ENCODE results near the gene RPS6KA2.
A peak's percentile ranks its signal among the peaks of the same experiment; 100 is the strongest.
"Not testable (repeated sequence)": the region's sequence is repeated elsewhere in the genome, so short reads cannot be mapped to it uniquely, and the experiment has no call there.

The RPS6KA2 gene

GRCh38 chr6:166638573-166638964 lies 11.5 kb upstream of the RPS6KA2 start:
- DNase-seq: no peak
- in situ Hi-C loops (cut with HindIII; ENCODE audit: low pct_ligation_motif_present, low pct_unique_long_range_greater_than_20kb, low sequenced_read_pairs): no loop called here

DNA sequence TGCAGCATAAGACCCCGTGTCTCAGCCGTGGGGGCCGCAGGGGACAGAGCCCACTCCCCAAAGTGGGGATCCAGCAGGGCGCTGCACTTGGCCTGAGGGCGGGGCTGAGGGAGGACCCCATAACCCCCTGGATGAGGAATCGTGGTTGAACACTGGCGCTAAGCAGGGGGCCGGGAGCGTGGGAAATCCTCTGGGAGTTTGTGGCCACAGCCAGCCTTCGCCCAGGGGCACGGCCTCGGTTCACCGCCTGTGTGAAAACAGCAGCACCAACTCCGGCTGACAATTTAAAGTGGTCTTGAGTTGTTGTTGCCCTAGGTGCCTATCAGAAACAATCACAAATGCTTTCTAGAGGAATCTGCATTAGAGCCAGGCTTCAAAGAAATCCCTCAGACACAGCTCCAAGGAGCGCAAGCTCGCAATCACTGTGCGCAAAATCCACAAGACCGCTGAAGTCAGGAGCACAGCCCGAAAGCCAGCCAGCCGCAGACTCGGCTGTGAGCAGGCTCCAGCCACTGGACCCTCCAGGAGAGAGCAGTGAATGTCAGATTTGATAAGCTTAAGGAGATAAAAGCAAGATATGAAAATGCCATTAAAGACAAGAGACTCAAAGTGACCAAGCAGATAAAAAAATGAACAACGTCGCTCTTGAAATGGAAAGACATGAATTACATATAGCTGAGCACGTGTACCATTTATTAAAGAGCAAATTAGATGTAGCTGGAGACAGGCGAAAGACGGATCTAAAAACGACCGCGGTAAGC lies 10.9 kb upstream of the RPS6KA2 start:
- in situ Hi-C loops (cut with HindIII; ENCODE audit: low pct_ligation_motif_present, low pct_unique_long_range_greater_than_20kb, low sequenced_read_pairs): no loop called here
- DNase-seq: no peak

DNA sequence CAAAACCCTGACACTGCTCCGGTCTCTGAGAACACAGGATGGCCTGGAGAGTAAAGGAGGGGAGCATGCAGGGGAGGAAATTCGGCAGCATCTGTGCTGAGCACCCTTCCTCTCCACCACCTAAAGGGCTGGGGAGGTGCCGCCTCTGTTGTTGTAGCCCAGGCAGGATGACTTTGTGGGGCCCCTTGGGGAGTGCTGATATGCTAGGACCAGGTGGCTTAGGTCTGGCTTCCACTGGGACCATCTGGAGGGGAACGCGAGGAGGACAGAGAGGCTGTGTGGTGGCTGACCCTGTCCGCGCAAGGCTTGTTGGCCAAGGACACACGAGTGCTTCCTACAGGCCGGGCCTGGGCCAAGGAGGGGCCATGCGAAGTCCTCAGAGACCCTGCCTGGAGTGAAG lies 9.9 kb upstream of the RPS6KA2 start:
- in situ Hi-C loops (cut with HindIII; ENCODE audit: low pct_ligation_motif_present, low pct_unique_long_range_greater_than_20kb, low sequenced_read_pairs): no loop called here

DNA sequence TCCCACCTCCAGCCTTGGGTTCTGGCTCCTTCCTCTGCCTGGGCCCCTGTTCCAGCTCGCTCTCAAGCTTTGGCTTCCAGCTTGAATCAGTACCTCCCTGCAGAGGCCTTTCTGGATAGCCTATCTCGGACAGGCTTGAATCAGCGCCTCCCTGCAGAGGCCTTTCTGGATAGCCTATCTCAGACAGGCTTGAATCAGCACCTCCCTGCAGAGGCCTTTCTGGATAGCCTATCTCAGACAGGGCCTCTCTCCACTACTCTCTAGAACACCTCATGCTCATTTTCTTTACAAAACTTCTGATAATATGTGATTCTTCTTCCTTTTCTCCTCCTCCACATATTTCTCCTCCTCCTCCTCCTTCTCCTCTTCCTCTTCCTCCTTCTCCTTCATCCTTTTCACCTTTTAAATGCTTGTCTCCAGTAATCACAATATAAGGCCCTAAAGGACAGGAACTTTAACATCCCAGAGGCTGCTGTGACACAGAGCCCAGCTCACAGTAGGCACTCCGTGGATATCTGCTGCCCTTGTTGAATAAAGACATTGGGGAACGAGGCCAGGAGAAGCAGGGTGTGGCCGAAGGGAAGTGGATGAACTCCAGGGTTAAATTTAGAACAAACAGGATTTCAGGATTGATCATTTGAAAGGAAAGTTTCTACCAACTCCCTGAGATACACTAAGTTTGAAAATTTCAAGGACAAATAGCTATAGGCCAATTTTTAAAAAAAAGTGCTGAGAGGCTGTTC lies 9.3 kb upstream of the RPS6KA2 start:
- DNase-seq: no peak
- in situ Hi-C loops (cut with HindIII; ENCODE audit: low pct_ligation_motif_present, low pct_unique_long_range_greater_than_20kb, low sequenced_read_pairs): no loop called here

More for the DNA sequence above, 9.9 kb upstream of the RPS6KA2 start:
- no peak for DNase-seq

DNA sequence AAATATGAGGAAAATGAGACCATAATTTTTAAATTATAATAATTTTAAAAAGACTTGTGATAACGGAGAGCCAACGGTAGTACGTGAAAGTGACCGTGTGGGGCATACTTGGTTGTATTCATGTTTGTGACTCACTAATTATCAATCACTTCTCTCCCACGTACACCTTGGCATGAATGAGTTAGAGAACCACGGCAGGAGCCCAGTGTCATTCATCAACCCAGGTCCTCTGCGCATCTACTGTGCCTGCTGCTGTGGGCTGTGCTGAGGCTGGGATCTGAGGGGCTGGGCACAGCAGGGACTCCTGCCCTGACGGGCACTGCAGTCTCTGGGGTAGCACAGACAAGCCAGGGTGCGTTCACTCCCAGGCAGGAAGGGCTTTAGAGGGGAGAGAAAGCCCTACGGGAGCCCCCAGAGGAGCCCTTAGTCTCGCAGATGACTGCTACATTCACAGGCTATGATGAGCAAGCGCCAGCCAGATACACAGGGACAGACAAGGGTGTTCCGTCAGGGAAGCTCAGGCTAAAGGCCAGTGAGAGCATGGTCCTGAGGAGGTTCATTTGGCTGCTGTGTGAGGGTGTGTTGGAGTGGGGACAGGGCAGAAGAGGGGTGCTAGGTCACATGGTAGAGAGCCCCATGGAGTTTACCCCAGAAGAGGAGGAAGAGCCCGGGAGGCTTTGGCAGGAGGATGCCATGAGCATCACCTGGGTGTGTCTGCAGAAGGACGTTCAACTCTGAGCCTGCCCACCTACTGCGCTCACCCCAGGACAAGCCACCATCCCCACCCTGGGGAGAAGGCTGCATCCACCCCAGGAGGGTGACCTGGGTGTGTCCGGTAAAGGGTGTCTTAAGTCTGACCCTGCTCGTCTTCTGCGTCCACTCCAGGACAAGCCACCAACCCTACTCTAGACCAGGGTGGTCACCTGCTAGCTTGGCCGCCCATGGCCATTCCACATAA lies 8.2 kb upstream of the RPS6KA2 start:
- in situ Hi-C loops (cut with HindIII; ENCODE audit: low pct_ligation_motif_present, low pct_unique_long_range_greater_than_20kb, low sequenced_read_pairs): no loop called here
- DNase-seq: no peak

- in situ Hi-C loops (cut with HindIII; ENCODE audit: low pct_ligation_motif_present, low pct_unique_long_range_greater_than_20kb, low sequenced_read_pairs); DNase-seq: not testable (repeated sequence)
These were observed 7.5 kb upstream of the RPS6KA2 start for GRCh38 chr6:166634581-166634980.

- no peak for DNase-seq
These were observed 6.9 kb upstream of the RPS6KA2 start for GRCh38 chr6:166633732-166634535.

GRCh38 chr6:166632731-166633130 lies 5.7 kb upstream of the RPS6KA2 start:
- in situ Hi-C loops (cut with HindIII; ENCODE audit: low pct_ligation_motif_present, low pct_unique_long_range_greater_than_20kb, low sequenced_read_pairs): no loop called here
- no peak for DNase-seq

More at GRCh38 chr6:166633732-166634535, 6.9 kb upstream of the RPS6KA2 start:
- in situ Hi-C loops (cut with HindIII; ENCODE audit: low pct_ligation_motif_present, low pct_unique_long_range_greater_than_20kb, low sequenced_read_pairs): no loop called here

- no peak for DNase-seq
These were observed 3.4 kb upstream of the RPS6KA2 start for GRCh38 chr6:166630462-166630861.

GRCh38 chr6:166629628-166630027 lies 2.6 kb upstream of the RPS6KA2 start:
- in situ Hi-C loops (cut with HindIII; ENCODE audit: low pct_ligation_motif_present, low pct_unique_long_range_greater_than_20kb, low sequenced_read_pairs): no loop called here
- DNase-seq: no peak

More at GRCh38 chr6:166630462-166630861, 3.4 kb upstream of the RPS6KA2 start:
- in situ Hi-C loops (cut with HindIII; ENCODE audit: low pct_ligation_motif_present, low pct_unique_long_range_greater_than_20kb, low sequenced_read_pairs): no loop called here

GRCh38 chr6:166627875-166628801 lies 1.1 kb upstream of the RPS6KA2 start:
- DNase-seq: peak; percentile 18
- in situ Hi-C loops (cut with HindIII; ENCODE audit: low pct_ligation_motif_present, low pct_unique_long_range_greater_than_20kb, low sequenced_read_pairs): no loop called here

DNA sequence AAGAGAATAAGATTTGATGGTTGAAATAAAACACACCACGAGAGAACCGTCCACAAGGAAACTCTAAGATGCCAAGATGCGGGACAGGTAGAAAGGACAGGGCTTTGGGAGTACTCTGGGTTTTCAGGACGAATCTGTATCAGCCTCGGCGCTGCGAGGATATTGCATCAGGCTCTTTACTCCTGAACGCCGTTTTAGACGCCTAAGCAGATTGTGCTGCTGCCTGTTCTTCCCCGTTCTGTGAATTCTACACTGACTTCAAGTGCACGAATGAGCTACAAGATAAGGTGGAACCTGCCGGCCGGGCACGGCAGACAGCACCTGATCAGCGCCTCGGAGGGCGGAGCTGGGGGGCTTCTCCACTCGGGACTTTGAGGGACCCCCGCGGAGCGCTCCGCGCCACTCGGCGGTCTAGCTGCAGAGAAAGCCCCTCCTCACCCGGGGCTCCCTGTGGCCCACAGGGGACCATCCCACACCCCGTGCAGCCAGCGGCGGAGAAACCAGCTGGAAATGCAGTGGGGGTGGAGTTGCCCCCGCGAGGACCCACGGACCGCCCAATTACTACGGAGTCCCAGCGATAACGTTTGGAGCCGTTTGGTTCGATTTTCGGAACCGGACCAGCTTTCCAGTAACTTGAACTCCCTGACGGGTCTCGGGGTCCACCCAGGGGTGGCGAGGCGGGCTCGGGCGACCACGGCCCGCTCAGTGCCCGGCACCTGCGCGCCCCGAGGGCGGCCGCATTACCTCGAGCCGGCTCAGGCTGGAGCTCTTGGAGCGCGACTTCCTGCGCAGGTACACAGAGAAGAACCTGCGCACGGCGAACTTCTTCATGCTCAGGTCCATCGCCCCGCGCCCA lies 646 bp downstream of the RPS6KA2 start:
- in situ Hi-C loops (cut with HindIII; ENCODE audit: low pct_ligation_motif_present, low pct_unique_long_range_greater_than_20kb, low sequenced_read_pairs): no loop called here
- no peak for DNase-seq

GRCh38 chr6:166625356-166625755 lies 1.7 kb downstream of the RPS6KA2 start:
- in situ Hi-C loops (cut with HindIII; ENCODE audit: low pct_ligation_motif_present, low pct_unique_long_range_greater_than_20kb, low sequenced_read_pairs): no loop called here
- no peak for DNase-seq

GRCh38 chr6:166624275-166624674 lies 2.8 kb downstream of the RPS6KA2 start:
- no peak for DNase-seq
- in situ Hi-C loops (cut with HindIII; ENCODE audit: low pct_ligation_motif_present, low pct_unique_long_range_greater_than_20kb, low sequenced_read_pairs): no loop called here

DNA sequence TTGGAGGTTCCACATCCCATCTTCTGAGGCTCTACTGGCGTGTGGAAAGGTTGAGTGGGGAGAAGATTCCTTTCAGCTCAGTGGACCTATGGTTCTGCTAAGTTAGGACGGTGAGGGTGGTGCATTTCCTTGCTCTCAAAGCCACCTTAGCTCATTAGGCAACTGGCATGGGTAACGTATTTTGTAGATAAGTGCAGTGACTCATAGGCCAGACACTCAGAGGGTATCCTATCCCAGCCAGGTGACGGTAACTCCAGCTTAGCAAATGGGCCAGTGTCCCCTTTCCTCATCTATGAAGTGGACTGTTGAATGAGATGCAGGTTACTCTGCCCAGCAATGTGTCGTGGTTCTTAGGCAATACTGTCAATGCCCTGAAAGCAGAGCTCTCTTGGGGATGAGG lies 3.7 kb downstream of the RPS6KA2 start:
- DNase-seq: no peak
- in situ Hi-C loops (cut with HindIII; ENCODE audit: low pct_ligation_motif_present, low pct_unique_long_range_greater_than_20kb, low sequenced_read_pairs): no loop called here

DNA sequence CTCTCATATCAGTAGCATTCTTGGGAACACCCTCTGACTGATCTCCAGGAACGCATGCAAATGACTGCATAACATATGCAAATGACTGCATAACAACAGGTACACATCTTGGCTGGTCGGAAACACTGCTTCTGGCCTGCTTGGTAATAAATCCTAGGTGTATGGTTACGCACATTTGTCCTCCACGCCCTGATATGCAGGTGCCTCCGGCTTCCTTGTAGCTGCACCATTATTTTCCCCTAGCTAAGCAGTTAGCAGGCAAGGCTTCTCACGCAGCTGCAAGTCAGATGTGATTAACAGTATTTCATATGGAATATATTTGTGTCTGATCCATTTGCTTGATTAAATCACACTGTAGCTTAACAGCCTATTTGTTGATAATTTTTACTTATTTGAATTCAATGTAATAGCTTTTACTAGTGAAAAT lies 5.9 kb downstream of the RPS6KA2 start:
- in situ Hi-C loops (cut with HindIII; ENCODE audit: low pct_ligation_motif_present, low pct_unique_long_range_greater_than_20kb, low sequenced_read_pairs): no loop called here
- no peak for DNase-seq
